HG02970 (cell line): ENCODE results near the gene ILK.

Experiments used
- ATAC-seq: cut with Tn5 transposase; IDR thresholded peaks from one replicate; pipeline ENCODE4 v1.9.1; 2021; ENCODE audit warnings: mild to moderate bottlenecking, moderate library complexity, moderate number of reproducible peaks; ENCODE audit not compliant: unreplicated experiment, low FRiP score

Gene ILK

GRCh38 chr11:6603287-6604080 lies at the start of gene ILK, which contains the start of gene RRP8:
Gene ILK, plus strand, starts transcription at chr11:6603774. Its CDS starts 498 bp downstream, at chr11:6604272.
Gene RRP8, minus strand, starts transcription at chr11:6603616. Its CDS starts 114 bp downstream, at chr11:6603502.
- ATAC-seq, result peak; percentile 73

DNA sequence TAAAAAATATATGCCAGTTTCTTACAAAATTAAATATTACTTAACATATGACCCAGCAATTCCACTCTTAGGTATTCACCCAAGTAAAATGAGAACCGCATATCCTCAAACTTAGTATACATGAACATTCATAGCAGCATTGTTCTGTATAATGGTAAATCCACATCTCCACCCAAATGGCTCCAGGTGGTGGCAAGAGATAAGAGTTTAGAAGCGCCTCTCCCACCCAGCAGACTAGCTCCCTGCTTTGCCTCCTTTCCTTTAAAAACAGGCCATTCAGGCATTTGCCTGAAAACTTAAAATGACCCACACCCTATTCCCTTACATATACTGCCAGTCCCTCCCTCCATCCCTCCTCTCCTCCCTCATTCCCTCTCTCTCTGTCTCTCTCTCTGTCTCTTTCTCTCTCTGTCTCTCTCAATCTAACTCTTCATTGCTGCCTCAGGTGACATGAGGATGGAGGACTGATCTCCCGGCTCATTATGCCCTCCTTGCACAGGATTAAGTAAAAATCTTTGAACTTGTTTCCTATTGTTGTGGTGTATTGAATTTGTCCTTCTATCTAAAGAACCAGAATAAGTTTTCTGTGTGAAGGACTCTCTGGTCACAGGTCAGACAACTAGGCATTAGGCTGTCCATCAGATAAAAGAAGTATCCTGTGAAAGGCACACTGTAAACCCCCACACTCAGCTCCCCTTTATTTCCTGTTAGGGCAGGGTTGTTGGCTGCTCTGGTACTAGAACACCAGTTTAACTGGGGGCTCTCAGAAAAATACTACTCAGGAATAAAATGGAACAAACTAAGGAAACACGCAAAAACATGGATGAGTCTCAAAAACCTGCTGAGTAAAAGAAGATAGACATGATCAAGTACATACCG lies 48.5 kb upstream of the ILK start:
- no peak for ATAC-seq

- no peak for ATAC-seq
Observed at GRCh38 chr11:6556139-6556949, 47.2 kb upstream of the ILK start.

GRCh38 chr11:6557063-6557462 lies 46.5 kb upstream of the ILK start:
- ATAC-seq, result no peak

DNA sequence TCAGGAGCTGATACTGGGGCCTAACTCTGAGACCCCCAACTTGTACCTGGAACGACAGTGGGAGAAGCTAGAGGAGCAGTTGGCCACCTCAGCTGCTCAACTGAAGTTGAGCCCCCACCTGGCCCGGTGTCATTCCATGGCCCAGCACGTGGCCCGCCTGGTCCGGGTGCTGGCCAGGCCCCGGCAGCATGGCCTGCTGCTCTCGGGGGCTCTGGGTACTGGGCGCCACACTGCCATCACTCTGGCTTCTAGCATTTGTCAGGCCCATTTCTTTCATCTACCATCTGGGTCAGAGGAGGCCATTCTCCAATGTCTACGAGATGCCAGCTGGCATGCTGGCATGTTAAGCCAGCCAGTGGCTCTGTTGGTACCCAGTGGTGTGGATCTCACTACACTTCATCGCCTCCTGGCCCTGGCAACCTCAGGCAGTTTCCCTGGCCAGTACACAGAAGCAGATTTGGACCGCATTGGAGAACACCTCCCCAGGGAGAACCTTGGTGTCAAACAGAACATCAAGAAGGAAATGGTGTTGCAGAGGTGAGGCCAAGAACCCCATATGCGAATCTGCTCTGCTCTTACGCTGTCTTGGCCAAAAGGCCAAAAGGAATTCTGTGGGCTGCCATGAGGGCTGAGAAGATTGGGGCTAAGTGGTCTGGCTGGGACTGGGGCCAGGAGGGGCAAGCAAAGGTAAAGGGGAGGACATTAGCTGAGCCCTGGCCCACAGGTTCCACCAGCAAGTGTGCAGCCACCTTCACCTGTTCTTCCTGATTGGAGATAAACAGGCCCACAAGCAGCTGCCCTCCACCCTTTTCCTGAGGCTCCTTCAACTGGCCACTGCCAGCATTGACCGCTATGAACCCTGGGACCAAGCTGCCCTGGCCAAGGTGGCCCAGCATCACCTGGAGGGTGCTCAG lies 45.6 kb upstream of the ILK start:
- ATAC-seq, result no peak

DNA sequence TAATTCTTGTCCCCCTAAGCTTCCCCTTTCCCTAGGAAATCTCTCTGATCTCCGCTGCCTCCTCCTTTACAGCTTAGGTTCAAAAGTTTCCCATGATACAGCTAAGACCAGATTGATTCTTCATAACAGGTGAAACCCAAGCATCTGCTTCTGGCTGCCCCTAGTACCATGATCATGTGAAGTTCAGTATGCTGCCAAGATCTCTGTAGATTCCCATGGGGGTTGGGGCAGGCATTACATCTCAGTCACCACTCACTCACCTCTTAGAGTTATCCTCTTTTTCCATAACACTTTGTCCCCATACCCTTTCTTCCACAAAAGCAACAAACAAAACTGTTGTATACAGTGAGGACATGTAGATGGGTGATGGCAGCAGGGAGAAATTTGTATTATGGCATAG lies 44.2 kb upstream of the ILK start:
- ATAC-seq, result no peak

DNA sequence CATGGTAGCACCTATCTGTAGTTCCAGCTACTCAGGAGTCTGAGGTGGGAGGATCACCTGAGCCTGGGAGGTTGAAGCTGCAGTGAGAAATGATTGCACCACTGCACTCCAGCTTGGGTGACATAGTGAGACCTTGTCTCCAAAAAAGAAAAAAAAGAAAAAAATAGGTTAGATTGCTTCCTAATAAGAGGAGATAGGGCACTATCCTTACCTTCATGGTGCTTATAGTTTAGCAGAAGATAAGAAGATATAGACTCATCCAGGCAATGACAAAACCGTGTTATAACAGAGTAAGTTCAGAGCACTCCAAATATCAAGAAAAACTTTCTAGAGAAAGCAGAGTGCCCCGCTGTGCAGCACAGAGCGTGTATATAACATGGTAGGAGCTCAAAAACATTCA lies 42.3 kb upstream of the ILK start:
- ATAC-seq, result no peak

GRCh38 chr11:6563121-6563619 lies 40.4 kb upstream of the ILK start:
- ATAC-seq, result no peak

- no peak for ATAC-seq
Observed at GRCh38 chr11:6563667-6564066, 39.9 kb upstream of the ILK start.

GRCh38 chr11:6565325-6565724 lies 38.2 kb upstream of the ILK start:
- ATAC-seq, result no peak

DNA sequence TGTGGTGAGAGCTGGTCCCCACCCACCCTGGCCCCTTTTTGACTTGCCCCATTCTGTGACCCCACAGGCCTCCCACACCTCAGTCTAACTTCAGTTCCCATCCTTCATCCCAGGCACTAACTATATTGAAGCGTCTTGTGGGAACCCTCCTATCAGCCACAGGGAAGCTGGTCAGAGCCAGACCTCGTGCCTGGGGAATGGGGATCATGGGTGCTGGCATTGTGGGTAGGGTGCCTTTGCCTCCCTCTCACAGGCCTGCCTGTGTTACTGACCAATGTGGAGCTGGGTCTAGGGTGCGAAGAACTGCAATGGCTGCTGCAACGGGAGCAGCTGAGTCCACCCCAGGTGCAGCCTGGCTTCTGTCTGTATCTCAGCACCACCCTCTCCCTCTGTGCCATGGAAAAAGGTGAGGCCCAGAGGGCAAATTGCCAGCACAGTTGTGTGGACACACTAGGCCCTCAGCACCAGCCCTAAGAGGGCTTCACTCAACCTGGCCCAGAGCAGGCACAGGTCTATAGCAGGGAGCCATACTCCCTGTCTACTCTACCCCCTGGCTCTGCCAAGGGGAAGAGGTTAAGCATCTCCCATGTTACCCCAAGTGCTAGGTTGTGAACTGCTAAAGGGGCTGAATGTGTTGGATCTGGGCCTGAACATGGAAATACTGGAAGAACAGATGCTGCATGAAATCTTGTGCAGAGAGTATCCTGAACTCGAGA lies 37.4 kb upstream of the ILK start:
- no peak for ATAC-seq

DNA sequence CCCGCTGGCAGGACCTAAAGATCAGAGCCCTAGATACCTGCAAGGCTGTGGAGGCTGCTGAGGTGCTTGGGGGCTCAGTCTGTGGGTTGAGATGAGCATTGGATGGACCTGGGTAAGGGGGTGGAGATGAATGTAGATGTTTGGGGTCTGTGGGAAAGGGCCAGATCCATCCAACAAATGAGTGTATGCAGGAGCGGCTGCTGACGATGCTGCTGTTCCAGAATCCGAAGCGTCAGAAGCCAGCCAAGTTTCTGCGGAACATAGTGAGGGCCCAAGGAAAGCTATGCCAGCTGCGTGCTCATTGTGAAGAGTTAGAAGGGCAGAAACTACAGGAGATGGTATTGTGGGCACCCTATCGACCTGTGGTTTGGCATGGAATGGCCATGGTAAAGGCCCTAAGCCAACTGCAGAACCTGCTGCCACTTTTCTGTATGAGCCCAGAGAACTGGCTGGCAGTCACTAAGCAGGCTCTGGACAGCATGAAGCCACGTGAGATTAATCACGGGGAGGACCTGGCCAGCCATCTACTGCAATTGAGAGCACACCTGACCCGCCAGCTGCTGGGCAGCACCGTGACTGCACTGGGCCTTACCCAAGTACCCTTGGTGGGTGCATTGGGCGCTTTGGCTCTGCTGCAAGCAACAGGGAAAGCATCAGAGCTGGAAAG lies 36.7 kb upstream of the ILK start:
- ATAC-seq, result no peak

DNA sequence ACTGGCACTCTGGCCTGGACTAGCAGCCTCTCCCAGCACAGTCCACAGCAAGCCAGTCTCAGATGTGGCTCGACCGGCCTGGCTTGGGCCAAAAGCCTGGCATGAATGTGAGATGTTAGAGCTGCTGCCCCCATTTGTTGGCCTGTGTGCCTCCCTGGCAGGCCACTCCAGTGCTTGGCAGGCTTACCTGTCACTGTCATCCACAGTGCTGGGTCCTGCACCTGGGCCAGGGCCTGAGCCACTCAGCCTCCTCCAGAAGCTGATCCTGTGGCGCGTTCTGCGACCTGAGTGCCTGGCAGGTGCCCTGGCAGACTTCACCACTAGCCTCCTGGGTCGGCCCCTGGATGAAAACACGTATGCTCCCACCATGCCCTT lies 36.2 kb upstream of the ILK start:
- ATAC-seq, result no peak

- no peak for ATAC-seq
Observed at GRCh38 chr11:6568191-6568918, 35.2 kb upstream of the ILK start.

GRCh38 chr11:6569706-6570105 lies 33.9 kb upstream of the ILK start:
- no peak for ATAC-seq

DNA sequence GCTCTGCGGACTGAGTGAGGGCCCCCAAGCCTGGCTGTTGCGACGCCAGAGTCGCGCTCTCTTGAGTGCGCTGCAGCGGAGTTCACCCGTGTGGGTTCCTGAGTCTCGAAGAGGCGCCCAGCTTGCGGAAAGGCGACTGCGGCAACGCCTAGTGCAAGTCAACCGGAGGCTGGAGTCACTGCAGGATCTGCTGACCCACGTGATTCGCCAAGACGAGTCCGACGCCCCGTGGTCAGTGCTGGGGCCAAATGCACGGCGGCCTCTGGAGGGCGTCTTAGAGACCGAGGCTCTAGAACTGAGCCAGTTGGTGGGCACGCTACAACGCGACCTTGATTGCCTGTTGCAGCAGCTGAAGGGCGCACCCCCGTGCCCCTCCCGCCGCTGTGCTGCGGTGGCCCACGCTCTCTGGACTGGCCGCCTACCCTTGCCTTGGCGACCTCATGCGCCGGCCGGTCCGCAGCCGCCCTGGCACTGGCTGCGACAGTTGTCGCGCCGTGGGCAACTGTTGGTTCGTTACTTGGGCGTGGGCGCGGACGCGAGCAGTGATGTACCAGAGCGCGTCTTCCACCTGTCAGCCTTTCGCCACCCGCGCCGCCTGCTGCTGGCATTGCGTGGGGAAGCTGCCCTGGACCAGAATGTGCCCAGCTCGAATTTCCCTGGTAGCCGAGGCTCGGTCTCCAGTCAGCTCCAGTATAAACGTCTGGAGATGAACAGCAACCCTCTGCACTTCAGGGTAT lies 32.7 kb upstream of the ILK start:
- no peak for ATAC-seq

DNA sequence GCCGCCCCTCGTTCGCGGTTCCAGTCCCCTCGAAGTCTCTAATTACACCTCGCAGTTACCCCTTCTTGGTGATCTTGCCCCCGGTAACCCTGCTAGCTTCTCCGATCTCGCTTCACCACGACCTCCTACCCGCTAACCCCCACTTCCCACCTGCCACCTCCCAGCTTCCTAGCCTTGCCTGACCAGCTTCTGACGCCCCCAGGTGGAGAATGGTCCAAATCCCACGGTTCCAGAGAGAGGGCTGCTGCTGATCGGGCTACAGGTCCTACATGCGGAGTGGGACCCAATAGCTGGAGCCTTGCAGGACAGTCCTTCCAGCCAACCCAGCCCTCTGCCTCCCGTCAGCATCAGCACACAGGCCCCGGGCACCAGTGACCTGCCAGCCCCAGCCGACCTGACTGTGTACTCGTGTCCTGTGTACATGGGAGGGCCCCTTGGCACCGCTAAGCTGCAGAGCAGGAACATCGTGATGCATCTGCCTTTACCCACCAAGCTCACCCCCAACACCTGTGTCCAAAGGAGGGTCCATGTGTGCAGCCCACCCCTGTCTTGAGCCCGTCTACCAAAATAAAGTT lies 32.1 kb upstream of the ILK start:
- ATAC-seq, result no peak
